A549 (cell line): ENCODE results near the gene LASP1. TPM values are rescaled to one million over a fixed set of nuclear protein-coding genes. Genes with fewer than 3 reads are reported as not detected.
"Not testable (repeated sequence)": the region's sequence is repeated elsewhere in the genome, so short reads cannot be mapped to it uniquely, and the experiment has no call there.

Source experiments
- ATAC-seq, 2 experiments: fragments of 200-7000 bp in 1 of 2; fragments of >200 bp in 1 of 2; cut with Nextera tagmentation in 1 of 2; cut with Tn5 transposase in 1 of 2; 3 replicates each; pipeline versions ENCODE4 v1.8.0 to v1.9.1; 2018 to 2020; ENCODE audit warnings: mild to moderate bottlenecking in 1 of 2, moderate library complexity in 1 of 2
- CTCF ChIA-PET: fragments of 300-600 bp; sonication (Branson Sonifier 250); formaldehyde crosslinking; extraction: SDS; loops from one replicate; lab custom pipeline; 2021; ENCODE audit warnings: antibody characterized with exemption, inconsistent platforms; lab: Yijun Ruan, JAX
- POLR2A ChIA-PET: fragments of 350-600 bp; formaldehyde crosslinking; extraction: SDS; loops from one replicate; lab custom pipeline; 2021; ENCODE audit warnings: antibody characterized with exemption, inconsistent platforms; lab: Yijun Ruan, JAX
- DNase-seq, 2 experiments: peaks; one replicate each; pipeline versions ENCODE4 v3.0.0 to v3.0.0-alpha.2; 2011 to 2016; ENCODE audit warnings: low read depth in 1 of 2, low spot score in 1 of 2
- FAIRE-seq: peaks from 2 replicates; lab custom pipeline; 2011; peaks lifted over from hg19 to GRCh38; lab: Jason Lieb, UNC
- H3K27ac ChIP-seq, 2 experiments: fragments of >200 bp; sonication (Bioruptor Twin); formaldehyde crosslinking; 3 replicates each; pipeline ENCODE4 v1.5.1; 2016 to 2017
- H3K4me1 ChIP-seq: fragments of >200 bp; sonication (Bioruptor Twin); formaldehyde crosslinking; 3 replicates; pipeline ENCODE4 v1.6.1; 2016
- H3K4me2 ChIP-seq: fragments of >200 bp; sonication (Bioruptor Twin); formaldehyde crosslinking; 3 replicates; pipeline ENCODE4 v1.6.1; 2016
- H3K4me3 ChIP-seq: fragments of >200 bp; sonication (Bioruptor Twin); formaldehyde crosslinking; 3 replicates; pipeline ENCODE4 v1.5.1; 2016
- H3K9me3 ChIP-seq: fragments of >200 bp; sonication (Bioruptor Twin); formaldehyde crosslinking; 3 replicates; pipeline ENCODE4 v1.6.1; 2016
- CHD2 ChIP-seq: fragments of 150-350 bp; IDR thresholded peaks from 2 replicates; pipeline ENCODE4 v1.6.1; 2014; ENCODE audit warnings: low read length; ENCODE audit not compliant: partially characterized antibody
- E2F6 ChIP-seq: IDR thresholded peaks from 2 replicates; pipeline ENCODE4 v1.6.1; 2012; ENCODE audit warnings: low read depth, borderline replicate concordance
- FOSL2 ChIP-seq, 2 experiments: fragments of 450-650 bp in 1 of 2; fragments of >200 bp in 1 of 2; sonication (Bioruptor Twin) in 1 of 2; formaldehyde crosslinking; IDR thresholded peaks; 2 replicates each; pipeline versions ENCODE4 v1.5.0 to v1.6.1; 2016 to 2020; ENCODE audit warnings: mild to moderate bottlenecking in 1 of 2, moderate library complexity in 1 of 2
- GATA3 ChIP-seq: IDR thresholded peaks from 2 replicates; pipeline ENCODE4 v1.6.1; 2012; ENCODE audit warnings: borderline replicate concordance
- HDAC2 ChIP-seq: fragments of 200-600 bp; sonication (generic); IDR thresholded peaks from 2 replicates; pipeline ENCODE4 v1.6.1; 2016
- HES2 ChIP-seq: fragments of >200 bp; sonication (Bioruptor Twin); formaldehyde crosslinking; IDR thresholded peaks from 2 replicates; pipeline ENCODE4 v1.6.1; 2016
- HEYL ChIP-seq: fragments of 250-450 bp; sonication (Bioruptor Pico); IDR thresholded peaks from 2 replicates; pipeline ENCODE4 v1.8.0; 2021; ENCODE audit warnings: mild to moderate bottlenecking, moderate library complexity
- HOXA7 ChIP-seq: fragments of 250-450 bp; sonication (Bioruptor Pico); IDR thresholded peaks from 2 replicates; pipeline ENCODE4 v1.5.0; 2020; ENCODE audit warnings: mild to moderate bottlenecking, moderate library complexity
- HOXB13 ChIP-seq: fragments of 250-450 bp; sonication (Bioruptor Pico); IDR thresholded peaks from 2 replicates; pipeline ENCODE4 v1.5.0; 2020; ENCODE audit warnings: low read depth, mild to moderate bottlenecking, moderate library complexity
- JUN ChIP-seq, 2 experiments: fragments of >200 bp; sonication (Bioruptor Twin); formaldehyde crosslinking; IDR thresholded peaks; 2 replicates in 1 of 2; 3 replicates in 1 of 2; pipeline ENCODE4 v1.6.1; 2016 to 2017
- KDM5A ChIP-seq: fragments of 200-600 bp; sonication (generic); IDR thresholded peaks from 2 replicates; pipeline ENCODE4 v1.6.1; 2016; ENCODE audit warnings: antibody characterized with exemption, mild to moderate bottlenecking
- MAFK ChIP-seq: fragments of 450-650 bp; IDR thresholded peaks from 2 replicates; pipeline ENCODE4 v1.6.1; 2014; ENCODE audit not compliant: partially characterized antibody
- MYC ChIP-seq: IDR thresholded peaks from 2 replicates; pipeline ENCODE4 v1.6.1; 2012; ENCODE audit warnings: mild to moderate bottlenecking, inconsistent platforms, low read length, improper control_type of control experiment, borderline replicate concordance
- NPAS2 ChIP-seq: fragments of 250-450 bp; sonication (Bioruptor Pico); IDR thresholded peaks from 2 replicates; pipeline ENCODE4 v1.8.0; 2022; ENCODE audit warnings: mild to moderate bottlenecking, moderate library complexity, borderline replicate concordance
- NR3C1 ChIP-seq: fragments of >200 bp; sonication (Bioruptor Twin); formaldehyde crosslinking; IDR thresholded peaks from 3 replicates; pipeline ENCODE4 v1.6.1; 2017
- RNF2 ChIP-seq: fragments of 200-600 bp; sonication (generic); IDR thresholded peaks from 2 replicates; pipeline ENCODE4 v1.6.1; 2016; ENCODE audit warnings: low read depth, mild to moderate bottlenecking, antibody characterized with exemption, moderate library complexity, borderline replicate concordance
- TFCP2L1 ChIP-seq: fragments of 250-450 bp; sonication (Bioruptor Pico); IDR thresholded peaks from 2 replicates; pipeline ENCODE4 v1.5.0; 2021; ENCODE audit warnings: mild to moderate bottlenecking
- ZSCAN20 ChIP-seq: fragments of 250-450 bp; sonication (Bioruptor Pico); IDR thresholded peaks from 2 replicates; pipeline ENCODE4 v1.8.0; 2022; ENCODE audit warnings: mild to moderate bottlenecking, moderate library complexity
- WGBS: methylation state at CpG from one replicate; pipeline ENCODE4 v1.1.6; 2017; ENCODE audit errors: missing lambda C conversion rate; 5-methylcytosine and 5-hydroxymethylcytosine counted together
- polyA plus RNA-seq, 4 experiments: library from polyadenylated mRNA; depleted of rRNA in 3 of 4; stranded (reverse); fragments of >200 nt; fragmentation: RNase III in 1 of 4; extraction: RNeasy Plus Mini Kit Qiagen cat#74134 plus additional on column Dnase treatment in 1 of 4; gene quantifications; 2 replicates in 3 of 4; 3 replicates in 1 of 4; pipeline ENCODE4 v1.2.3, GENCODE V29; 2011 to 2017

Gene LASP1
- polyA plus RNA-seq, 2 of the 4 experiments (the other 2 are of a cell fraction) = 145 to 281 TPM

- no peak for FAIRE-seq
- H3K4me2 ChIP-seq = no peak overlapping the region
- H3K4me1 ChIP-seq = no peaks in the 10 kb centered on the region
- no peak overlapping the region for H3K4me3 ChIP-seq
- TF ChIP-seq HES2 (no peak), TFCP2L1 (CRISPR knock-in tag) (no peak), CHD2 (no peak), E2F6 (no peak)
- ChIA-PET CTCF (interaction anchor here (0.8 to 1.5 kb wide), 3 partner anchors 19 to 206 kb away, joined by 3 to 4 read pairs (median 3); no protein-coding TSS in a partner anchor), POLR2A (no interaction called here)
- no peak for ATAC-seq
- H3K27ac ChIP-seq = no peak overlapping the region
- no peaks in the 10 kb centered on the region for H3K9me3 ChIP-seq
- no peak for DNase-seq
- WGBS = 67% methylated on average over 2 of the region's 2 CpGs
These were observed 77.3 kb downstream of the LASP1 start for GRCh38 chr17:38947189-38947588.

- ATAC-seq, H3K4me2 ChIP-seq, H3K4me1 ChIP-seq, CTCF ChIA-PET, DNase-seq, POLR2A ChIA-PET, FAIRE-seq, H3K27ac ChIP-seq, H3K9me3 ChIP-seq, H3K4me3 ChIP-seq: not testable (repeated sequence)
- 80% methylated on average over 7 of the region's 7 CpGs for WGBS
These were observed 83.9 kb downstream of the LASP1 start for GRCh38 chr17:38953800-38954199.

- FAIRE-seq (no peak), ATAC-seq (no peak), DNase-seq (no peak)
- Histone ChIP-seq H3K4me2 (peak overlapping the region; percentile 4; the same call in 1 of the 3 replicates), H3K27ac (no peak overlapping the region), H3K4me3 (no peak overlapping the region), H3K4me1 (peaks cover 9% of the 10 kb centered on the region), H3K9me3 (no peaks in the 10 kb centered on the region)
- ChIA-PET CTCF (interaction anchor here (0.6 to 1.9 kb wide), 6 partner anchors 8 to 286 kb away, joined by 3 to 8 read pairs (median 4); no protein-coding TSS in a partner anchor), POLR2A (interaction anchor here (0.6 to 1.2 kb wide), 3 partner anchors 8 to 19 kb away, joined by 3 read pairs; partner anchors contain the start of gene FBXO47)
- no peak for TF ChIP-seq HOXB13 (CRISPR knock-in tag)
- TF ChIP-seq MAFK = no peak
- TF ChIP-seq HES2 = no peak
- TF ChIP-seq RNF2 = no peak
- TF ChIP-seq HOXA7 (CRISPR knock-in tag) = no peak
- no peak for TF ChIP-seq HEYL (CRISPR knock-in tag)
- no peak for TF ChIP-seq HDAC2
- TF ChIP-seq KDM5A = no peak
- no peak for TF ChIP-seq GATA3
- TF ChIP-seq JUN (IDR thresholded peaks at IDR 0.05) = no peak
- TF ChIP-seq MYC = no peak
- no peak for TF ChIP-seq NPAS2 (CRISPR knock-in tag)
- 2% methylated on average over 1 of the region's 1 CpG for WGBS
These were observed 88.5 kb downstream of the LASP1 start for GRCh38 chr17:38958326-38958725.

- Histone ChIP-seq H3K27ac (no peak overlapping the region), H3K4me2 (peak overlapping the region; percentile 4; the same call in 1 of the 3 replicates), H3K9me3 (no peaks in the 10 kb centered on the region), H3K4me1 (peaks cover 9% of the 10 kb centered on the region), H3K4me3 (no peak overlapping the region)
- ChIA-PET POLR2A (interaction anchor here (0.6 to 1.2 kb wide), 2 partner anchors 8 to 20 kb away, joined by 3 read pairs; partner anchors contain the start of gene FBXO47), CTCF (interaction anchor here (0.6 to 1.9 kb wide), 5 partner anchors 8 to 194 kb away, joined by 3 to 8 read pairs (median 4); no protein-coding TSS in a partner anchor)
- no peak for FAIRE-seq
- ATAC-seq = no peak
- TF ChIP-seq NR3C1 (no peak), ZSCAN20 (CRISPR knock-in tag) (no peak), FOSL2 (IDR thresholded peaks at IDR 0.05) (no peak), FOSL2 (CRISPR knock-in tag; IDR thresholded peaks at IDR 0.05) (no peak), MYC (no peak)
- no peak for DNase-seq
These were observed 88.9 kb downstream of the LASP1 start for GRCh38 chr17:38958756-38959155.
